ENCODE measurements around the gene FAM83E. TPM values are rescaled to one million over a fixed set of nuclear protein-coding genes. Genes with fewer than 3 reads are reported as not detected.

Gene FAM83E
- total and polyA plus RNA-seq, 2 experiments from 2014 or later = 1.0 to 2.3 TPM

GRCh38 chr19:48635966-48636858, 21.3 kb upstream of the FAM83E start:
- H3K4me1 ChIP-seq (ENCODE audit: insufficient read depth) = peaks cover 38% of the 10 kb centered on the region
- no peak overlapping the region; the same call in 1 of the 2 replicates for H2AFZ ChIP-seq
- Mint-ChIP-seq H3K27me3 (ENCODE audit: insufficient read depth, low read depth, poor library complexity) (peaks cover 25% of the 10 kb centered on the region), H3K36me3 (ENCODE audit: low read depth) (peaks cover 25% of the 10 kb centered on the region), H3K4me3 (peak overlapping the region; percentile 81), H3K9me3 (no peaks in the 10 kb centered on the region), H3K4me1 (peaks cover 36% of the 10 kb centered on the region), H3K27ac (peak overlapping the region; percentile 14; the same call in 1 of the 2 replicates)
- peaks cover 37% of the 10 kb centered on the region for H3F3A ChIP-seq (replicated peaks; ENCODE audit: low read depth)
- TF ChIP-seq ZNF462 (CRISPR knock-in tag; IDR thresholded peaks at IDR 0.05) (no peak), ZNF114 (CRISPR knock-in tag; IDR thresholded peaks at IDR 0.05) (no peak), CREB1 (CRISPR knock-in tag; IDR thresholded peaks at IDR 0.05; ENCODE audit: low read depth) (no peak)
- H3K27ac ChIP-seq (ENCODE audit: low read depth) = no peak overlapping the region
- H3K4me3 ChIP-seq = peak overlapping the region; percentile 75
- H3K27me3 ChIP-seq (ENCODE audit: insufficient read depth) = peaks cover 19% of the 10 kb centered on the region
- ATAC-seq (no peak), DNase-seq (ENCODE audit: low spot score) (peak; percentile 48)
- H3K79me2 ChIP-seq (replicated peaks; ENCODE audit: insufficient read depth) = no peaks in the 10 kb centered on the region
- no peaks in the 10 kb centered on the region for H4K20me1 ChIP-seq (replicated peaks; ENCODE audit: insufficient read depth)
- no peaks in the 10 kb centered on the region for H3K36me3 ChIP-seq (ENCODE audit: insufficient read depth)
- peak overlapping the region; percentile 96 for H3K4me2 ChIP-seq
- no peaks in the 10 kb centered on the region for H3K9me2 ChIP-seq (ENCODE audit: insufficient read depth)
